H1 (cell line): ENCODE measurements around the gene ANKRD2. TPM values are rescaled to one million over a fixed set of nuclear protein-coding genes. Genes with fewer than 3 reads are reported as not detected.

ENCODE experiments used
- EZH2 ChIP-seq: fragments of 200-600 bp; sonication (generic); IDR thresholded peaks from 2 replicates; pipeline ENCODE4 v1.7.1; 2012; ENCODE audit warnings: low read depth, mild to moderate bottlenecking, moderate library complexity, low read length, inconsistent platforms; ENCODE audit not compliant: severe bottlenecking
- SIN3A ChIP-seq, 2 experiments: IDR thresholded peaks in 1 of 2; conservative IDR thresholded peaks in 1 of 2; 2 replicates each; pipeline ENCODE4 v1.6.1; 2011 to 2012; ENCODE audit warnings: low read length in 2 of 2, improper control_type of control experiment in 1 of 2, low read depth in 1 of 2, mild to moderate bottlenecking in 1 of 2
- polyA plus RNA-seq, 7 experiments: library from polyadenylated mRNA; depleted of rRNA in 3 of 7; stranded (reverse) in 5 of 7; unstranded in 2 of 7; fragments of >200 nt in 5 of 7; fragments of 200-250 nt in 2 of 7; gene quantifications; 1 replicate in 5 of 7; 2 replicates in 1 of 7; 4 replicates in 1 of 7; pipeline versions ENCODE4 v1.2.1 to v1.2.3, GENCODE V29; 2011 to 2013; ENCODE audit warnings: missing spikeins in 2 of 7, mixed read lengths in 2 of 7
- total RNA-seq: library from RNA; stranded (reverse); fragmentation: NEBNext Ultra II Directional; extraction: Animal tissue kit (Norgen Biotek cat#: 25700); gene quantifications from 2 replicates; pipeline ENCODE4 v1.2.1, GENCODE V29; 2021

The ANKRD2 gene
- total and polyA plus RNA-seq, 2 of the 8 experiments (the other 6 are each of a cell fraction or from before 2014, with no cell fraction given) = not detected

GRCh38 chr10:97532935-97533671 is 39.5 kb upstream of the ANKRD2 start (continued):
- no peak for TF ChIP-seq EZH2
- peak in 1 of 2 experiments; percentile 43; a peak in 1 of 4 replicates for TF ChIP-seq SIN3A (conservative IDR thresholded peaks at IDR 0.05 in 1 of 2, IDR thresholded peaks at IDR 0.05 in 1 of 2; ENCODE audit: low read depth in 1 of 2, low read length in 2 of 2)
- TF ChIP-seq, all 59 proteins: peak for 2
